ENCODE results near the gene ICA1.

The ICA1 gene

DNA sequence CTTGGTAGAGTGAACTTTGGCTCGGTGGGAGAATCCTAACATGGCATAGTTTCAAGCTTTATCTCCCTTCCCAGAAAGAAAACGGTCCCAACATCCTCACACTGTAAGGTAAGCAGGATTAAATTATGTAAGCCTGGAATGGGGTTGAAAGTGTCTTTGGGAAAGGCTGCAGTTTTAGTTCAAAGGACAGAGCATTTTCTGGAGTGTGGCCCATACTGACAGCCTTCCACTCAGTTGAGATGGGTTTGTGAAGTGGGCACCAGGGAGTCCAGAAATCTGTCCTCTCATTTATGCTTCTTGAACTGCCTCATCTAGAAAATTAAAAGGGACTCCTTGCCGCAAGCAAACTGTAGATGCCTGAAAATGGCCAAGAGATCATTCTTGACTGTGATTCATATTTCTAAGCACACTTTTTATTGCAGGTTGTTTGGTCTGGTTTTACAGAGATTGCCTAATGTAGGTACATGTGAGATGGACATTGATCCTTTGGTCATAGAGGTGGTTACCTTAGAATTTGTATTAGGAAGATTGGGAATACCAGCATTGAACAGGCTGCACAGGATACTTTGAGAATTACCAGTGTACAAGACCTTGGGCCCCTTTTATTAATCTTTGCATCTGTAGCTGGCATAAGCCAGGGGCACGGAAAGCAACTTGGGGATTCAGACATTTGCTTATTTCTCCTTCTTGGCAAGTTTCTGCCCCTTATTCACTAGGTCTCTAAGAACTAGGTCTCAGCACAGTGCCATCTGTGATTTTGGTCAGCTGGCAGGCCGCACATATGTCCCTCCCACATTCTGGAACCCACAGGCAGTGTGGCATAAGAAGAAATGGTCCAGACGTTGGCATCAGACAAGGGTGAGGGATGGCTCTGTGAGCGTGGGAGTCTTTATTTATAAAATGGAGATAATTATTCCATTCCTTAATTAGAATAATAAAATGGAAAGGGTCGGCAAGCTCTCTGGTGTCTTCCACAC, 167.5 kb downstream of the ICA1 start:
- TF ChIP-seq, protein P1, sequence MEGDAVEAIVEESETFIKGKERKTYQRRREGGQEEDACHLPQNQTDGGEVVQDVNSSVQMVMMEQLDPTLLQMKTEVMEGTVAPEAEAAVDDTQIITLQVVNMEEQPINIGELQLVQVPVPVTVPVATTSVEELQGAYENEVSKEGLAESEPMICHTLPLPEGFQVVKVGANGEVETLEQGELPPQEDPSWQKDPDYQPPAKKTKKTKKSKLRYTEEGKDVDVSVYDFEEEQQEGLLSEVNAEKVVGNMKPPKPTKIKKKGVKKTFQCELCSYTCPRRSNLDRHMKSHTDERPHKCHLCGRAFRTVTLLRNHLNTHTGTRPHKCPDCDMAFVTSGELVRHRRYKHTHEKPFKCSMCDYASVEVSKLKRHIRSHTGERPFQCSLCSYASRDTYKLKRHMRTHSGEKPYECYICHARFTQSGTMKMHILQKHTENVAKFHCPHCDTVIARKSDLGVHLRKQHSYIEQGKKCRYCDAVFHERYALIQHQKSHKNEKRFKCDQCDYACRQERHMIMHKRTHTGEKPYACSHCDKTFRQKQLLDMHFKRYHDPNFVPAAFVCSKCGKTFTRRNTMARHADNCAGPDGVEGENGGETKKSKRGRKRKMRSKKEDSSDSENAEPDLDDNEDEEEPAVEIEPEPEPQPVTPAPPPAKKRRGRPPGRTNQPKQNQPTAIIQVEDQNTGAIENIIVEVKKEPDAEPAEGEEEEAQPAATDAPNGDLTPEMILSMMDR (IDR thresholded peaks at IDR 0.05; ENCODE audit: low read length), result no peak
- TF ChIP-seq EZH2 (optimal IDR thresholded peaks at IDR 0.05; ENCODE audit: low read depth, low read length), result no peak
- TF ChIP-seq EZH2phosphoT487 (IDR thresholded peaks at IDR 0.05; ENCODE audit: low read length), result no peak
- H3K36me3 ChIP-seq (replicated peaks; ENCODE audit: insufficient read depth, low read length), result no peaks in the 10 kb centered on the region; the same call in 1 of the 2 replicates
- no peaks in the 10 kb centered on the region for H3K9me3 ChIP-seq (replicated peaks; ENCODE audit: insufficient read depth, low read length)
- no peak overlapping the region for H3K27ac ChIP-seq (ENCODE audit: low read length)
- H3K9ac ChIP-seq (ENCODE audit: low read length), result no peak overlapping the region
- H3K79me2 ChIP-seq (ENCODE audit: low read length), result no peaks in the 10 kb centered on the region
- H4K20me1 ChIP-seq (ENCODE audit: insufficient read depth, low read length), result no peaks in the 10 kb centered on the region
- H3K9me2 ChIP-seq (replicated peaks; ENCODE audit: insufficient read depth, low read length), result no peaks in the 10 kb centered on the region
- H3K4me1 ChIP-seq (ENCODE audit: low read length), result no peaks in the 10 kb centered on the region
- H3K4me2 ChIP-seq (ENCODE audit: low read depth, low read length), result no peak overlapping the region
- no peak for DNase-seq
- H3K27me3 ChIP-seq (replicated peaks; ENCODE audit: insufficient read depth, low read length), result no peaks in the 10 kb centered on the region
- peaks cover 3% of the 10 kb centered on the region; the same call in 1 of the 2 replicates for H3F3A ChIP-seq (ENCODE audit: insufficient read depth, low read length)
- H3K4me3 ChIP-seq (ENCODE audit: low read length), result no peak overlapping the region
- no peak overlapping the region for H2AFZ ChIP-seq (ENCODE audit: low read length)

GRCh38 chr7:8092140-8092539, 169.8 kb downstream of the ICA1 start:
- no peaks in the 10 kb centered on the region for H3K27me3 ChIP-seq (replicated peaks; ENCODE audit: insufficient read depth, low read length)
- H3K27ac ChIP-seq (ENCODE audit: low read length), result no peak overlapping the region
- no peak overlapping the region for H3K4me3 ChIP-seq (ENCODE audit: low read length)
- no peak overlapping the region for H3K4me2 ChIP-seq (ENCODE audit: low read depth, low read length)
- no peak overlapping the region for H2AFZ ChIP-seq (ENCODE audit: low read length)
- peaks cover under 1% of the 10 kb centered on the region; the same call in 1 of the 2 replicates for H3K36me3 ChIP-seq (replicated peaks; ENCODE audit: insufficient read depth, low read length)
- TF ChIP-seq, protein P1 (IDR thresholded peaks at IDR 0.05; ENCODE audit: low read length), result no peak
- no peak for TF ChIP-seq EZH2 (optimal IDR thresholded peaks at IDR 0.05; ENCODE audit: low read depth, low read length)
- no peak for TF ChIP-seq EZH2phosphoT487 (IDR thresholded peaks at IDR 0.05; ENCODE audit: low read length)
- no peaks in the 10 kb centered on the region for H3K9me3 ChIP-seq (replicated peaks; ENCODE audit: insufficient read depth, low read length)
- no peaks in the 10 kb centered on the region for H4K20me1 ChIP-seq (ENCODE audit: insufficient read depth, low read length)
- no peak for DNase-seq
- H3K9ac ChIP-seq (ENCODE audit: low read length), result no peak overlapping the region
- H3K4me1 ChIP-seq (ENCODE audit: low read length), result no peaks in the 10 kb centered on the region
- H3K9me2 ChIP-seq (replicated peaks; ENCODE audit: insufficient read depth, low read length), result no peaks in the 10 kb centered on the region
- no peaks in the 10 kb centered on the region for H3K79me2 ChIP-seq (ENCODE audit: low read length)
- peaks cover 3% of the 10 kb centered on the region; the same call in 1 of the 2 replicates for H3F3A ChIP-seq (ENCODE audit: insufficient read depth, low read length)

- Histone ChIP-seq H3K27me3 (replicated peaks; ENCODE audit: insufficient read depth, low read length) (no peaks in the 10 kb centered on the region), H3K9ac (ENCODE audit: low read length) (no peak overlapping the region), H3K9me2 (replicated peaks; ENCODE audit: insufficient read depth, low read length) (no peaks in the 10 kb centered on the region), H2AFZ (ENCODE audit: low read length) (no peak overlapping the region), H3K4me3 (ENCODE audit: low read length) (no peak overlapping the region), H3K36me3 (replicated peaks; ENCODE audit: insufficient read depth, low read length) (peaks cover 4% of the 10 kb centered on the region; the same call in 1 of the 2 replicates), H3K9me3 (replicated peaks; ENCODE audit: insufficient read depth, low read length) (no peaks in the 10 kb centered on the region), H3K79me2 (ENCODE audit: low read length) (no peaks in the 10 kb centered on the region), H3K4me1 (ENCODE audit: low read length) (no peaks in the 10 kb centered on the region), H3F3A (ENCODE audit: insufficient read depth, low read length) (peaks cover 3% of the 10 kb centered on the region; the same call in 1 of the 2 replicates), H3K27ac (ENCODE audit: low read length) (no peak overlapping the region), H4K20me1 (ENCODE audit: insufficient read depth, low read length) (no peaks in the 10 kb centered on the region), H3K4me2 (ENCODE audit: low read depth, low read length) (no peak overlapping the region)
- TF ChIP-seq EZH2phosphoT487 (IDR thresholded peaks at IDR 0.05; ENCODE audit: low read length) (no peak), EZH2 (optimal IDR thresholded peaks at IDR 0.05; ENCODE audit: low read depth, low read length) (no peak)
- TF ChIP-seq, protein P1 (IDR thresholded peaks at IDR 0.05; ENCODE audit: low read length), result no peak
- no peak for DNase-seq
Measured at GRCh38 chr7:8089036-8089780, 172.8 kb downstream of the ICA1 start.
